Stimulated activated CD4-positive, alpha-beta T cell treated with anti-CD3 and anti-CD28 coated beads, Interleukin-4, amount 100 ng/mL, for 48 hours (primary cell): Measurements from ENCODE around the gene CSNK1A1.
"Not testable (repeated sequence)": the region's sequence is repeated elsewhere in the genome, so short reads cannot be mapped to it uniquely, and the experiment has no call there.

ENCODE experiments used
- DNase-seq, 2 donors: peaks; one replicate each; pipeline ENCODE4 v3.0.0-alpha.2; 2020; ENCODE audit warnings: low read depth in 2 of 2

CSNK1A1 gene

DNA sequence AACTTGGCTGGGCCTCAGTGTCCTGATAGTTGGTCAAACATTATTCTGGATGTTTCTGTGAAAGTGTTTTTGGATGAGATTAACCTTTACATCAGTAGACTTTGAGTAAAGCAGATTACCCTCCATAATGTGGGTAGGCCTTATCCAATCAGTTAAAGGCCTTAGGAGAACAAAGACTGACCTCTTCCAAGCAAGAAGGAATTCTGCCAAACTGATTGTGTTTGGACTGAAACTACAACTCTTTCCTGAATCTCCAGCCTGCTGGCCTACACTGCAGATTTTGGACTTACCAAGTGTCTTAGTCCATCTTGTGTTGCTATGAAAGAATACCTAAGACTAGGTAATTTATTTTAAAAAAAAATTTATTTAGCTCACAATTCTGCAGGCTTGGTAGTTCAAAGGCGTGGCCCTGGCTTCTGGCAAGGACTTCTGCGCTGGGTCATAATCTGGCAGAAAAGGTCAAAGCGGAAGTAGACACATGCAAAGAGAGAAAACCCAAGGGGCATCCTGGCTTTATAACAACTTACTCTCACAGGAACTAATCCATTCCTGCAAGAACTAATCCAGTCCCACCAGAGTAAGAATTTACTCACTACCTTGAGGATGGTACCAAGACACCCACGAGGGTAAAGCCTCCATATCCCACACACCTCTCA, 21.5 kb upstream of the CSNK1A1 start:
- no peak for DNase-seq

- no peak for DNase-seq
These were observed 20.9 kb upstream of the CSNK1A1 start for GRCh38 chr5:149572170-149572569.

- no peak for DNase-seq
These were observed 16.0 kb upstream of the CSNK1A1 start for GRCh38 chr5:149567226-149567625.

GRCh38 chr5:149564542-149565140, 13.4 kb upstream of the CSNK1A1 start:
- DNase-seq, result not testable (repeated sequence)

DNA sequence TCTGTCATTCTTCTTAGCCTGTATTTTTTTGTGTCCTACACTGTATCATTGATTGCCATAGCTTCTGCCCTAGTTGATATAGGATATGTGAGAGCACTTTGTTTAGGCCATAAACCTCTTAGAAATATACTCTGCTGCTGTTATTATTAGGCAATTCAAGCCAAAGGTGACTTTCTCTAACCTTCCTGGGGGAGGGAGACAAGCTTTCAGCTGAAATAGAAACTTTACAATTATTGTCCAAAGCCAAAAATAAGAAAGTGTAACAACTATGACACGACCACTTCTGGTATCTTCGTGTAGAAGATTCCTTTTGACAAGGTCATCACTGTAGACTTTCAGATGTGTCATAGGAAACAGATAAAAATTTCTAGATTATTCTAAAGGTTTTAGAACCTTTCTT, 12.2 kb upstream of the CSNK1A1 start:
- DNase-seq, result no peak

DNA sequence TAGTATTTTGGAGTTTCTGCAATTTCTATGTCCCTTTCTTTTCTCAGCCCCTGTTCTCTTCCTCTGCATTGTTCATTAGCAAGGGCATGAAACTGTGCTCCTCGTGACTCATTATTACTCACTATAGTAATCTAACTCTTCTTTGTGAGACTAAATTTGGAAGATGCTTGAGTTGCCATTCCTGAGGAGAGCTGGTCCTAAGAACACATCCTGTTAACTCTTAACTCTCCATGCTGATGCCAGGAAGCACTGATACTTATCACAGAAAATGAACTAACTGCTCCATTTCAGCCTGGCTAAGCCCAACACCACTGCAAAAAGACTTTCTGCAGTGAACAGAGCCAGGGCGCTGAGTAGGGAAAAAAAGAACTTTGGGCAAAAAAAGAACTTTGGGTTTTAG, 10.6 kb upstream of the CSNK1A1 start:
- DNase-seq, result no peak

- DNase-seq, result no peak
These were observed 8.5 kb upstream of the CSNK1A1 start for GRCh38 chr5:149559706-149560105.

- DNase-seq, result no peak
These were observed 1.4 kb upstream of the CSNK1A1 start for GRCh38 chr5:149552553-149553160.

- no peak for DNase-seq
These were observed 827 bp upstream of the CSNK1A1 start for GRCh38 chr5:149552038-149552494.

DNA sequence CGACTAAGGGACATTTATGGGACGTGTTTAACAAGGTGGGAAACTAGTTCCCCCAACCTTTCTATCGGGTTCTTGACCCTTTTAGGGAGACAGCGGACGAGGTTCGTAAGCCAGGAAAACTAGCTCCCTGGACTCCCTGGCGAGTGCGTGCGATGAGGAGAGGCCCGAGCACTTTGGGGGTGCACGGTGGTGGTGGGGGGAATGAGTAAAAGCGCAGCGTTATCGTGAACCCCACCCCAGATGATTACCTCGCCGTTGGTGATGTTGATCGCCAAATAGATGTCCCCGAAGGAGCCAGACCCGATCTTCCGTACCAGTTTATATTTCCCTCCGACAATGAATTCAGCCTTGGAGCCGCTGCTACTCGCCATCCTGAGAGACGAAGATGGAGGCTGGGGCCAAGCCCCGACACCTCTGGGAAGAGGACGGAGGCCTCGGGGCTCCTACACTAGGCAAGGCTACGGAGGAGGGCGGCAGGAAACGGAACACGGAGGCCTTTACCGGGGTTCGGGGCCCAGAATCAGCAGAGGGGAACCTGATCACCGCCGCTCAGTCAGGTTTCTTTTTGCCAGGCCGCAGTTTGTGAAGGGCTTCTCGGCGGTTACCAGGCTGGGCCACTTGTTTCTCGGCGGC, 529 bp downstream of the CSNK1A1 start:
- no peak for DNase-seq

DNA sequence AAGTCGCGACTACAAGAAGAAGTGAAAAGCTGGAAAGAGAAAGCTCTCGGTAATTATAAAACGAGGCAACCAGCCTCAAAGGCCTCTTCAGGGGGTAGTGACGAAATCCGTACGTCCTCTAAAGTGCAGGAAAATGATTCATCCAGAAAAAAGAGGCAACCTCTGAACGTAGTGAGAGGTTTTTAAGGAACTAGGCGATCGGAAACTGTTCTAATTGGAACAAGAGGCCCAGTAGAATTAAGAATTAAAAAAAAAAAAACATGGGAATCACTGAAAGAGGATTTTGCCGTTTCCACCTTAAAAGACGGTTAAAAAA, 1.0 kb downstream of the CSNK1A1 start:
- no peak for DNase-seq

- DNase-seq, result peak in 1 of 2 donors; percentile 17
These were observed 1.6 kb downstream of the CSNK1A1 start for GRCh38 chr5:149549461-149550267.

DNA sequence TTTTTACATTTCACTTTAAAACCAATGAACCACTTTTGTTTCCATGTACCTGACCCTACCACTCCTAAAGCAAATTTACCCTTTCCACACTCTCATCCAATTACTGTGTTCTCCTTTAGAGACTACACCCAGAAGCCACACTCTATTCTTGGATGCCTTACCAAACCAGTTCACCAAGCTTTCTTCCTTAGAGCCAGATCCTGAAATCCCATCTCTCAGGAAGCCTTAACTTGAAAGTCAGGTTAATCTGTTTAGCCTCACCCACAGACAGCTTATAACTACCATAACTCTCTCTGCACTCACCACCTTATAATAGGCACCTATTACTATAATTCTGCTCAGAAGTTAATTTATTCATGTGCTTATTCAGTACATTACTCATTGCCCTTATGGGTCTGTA, 4.3 kb downstream of the CSNK1A1 start:
- DNase-seq, result no peak

GRCh38 chr5:149545327-149545726, 5.9 kb downstream of the CSNK1A1 start:
- no peak for DNase-seq

- no peak for DNase-seq
These were observed 7.2 kb downstream of the CSNK1A1 start for GRCh38 chr5:149544028-149544420.

DNA sequence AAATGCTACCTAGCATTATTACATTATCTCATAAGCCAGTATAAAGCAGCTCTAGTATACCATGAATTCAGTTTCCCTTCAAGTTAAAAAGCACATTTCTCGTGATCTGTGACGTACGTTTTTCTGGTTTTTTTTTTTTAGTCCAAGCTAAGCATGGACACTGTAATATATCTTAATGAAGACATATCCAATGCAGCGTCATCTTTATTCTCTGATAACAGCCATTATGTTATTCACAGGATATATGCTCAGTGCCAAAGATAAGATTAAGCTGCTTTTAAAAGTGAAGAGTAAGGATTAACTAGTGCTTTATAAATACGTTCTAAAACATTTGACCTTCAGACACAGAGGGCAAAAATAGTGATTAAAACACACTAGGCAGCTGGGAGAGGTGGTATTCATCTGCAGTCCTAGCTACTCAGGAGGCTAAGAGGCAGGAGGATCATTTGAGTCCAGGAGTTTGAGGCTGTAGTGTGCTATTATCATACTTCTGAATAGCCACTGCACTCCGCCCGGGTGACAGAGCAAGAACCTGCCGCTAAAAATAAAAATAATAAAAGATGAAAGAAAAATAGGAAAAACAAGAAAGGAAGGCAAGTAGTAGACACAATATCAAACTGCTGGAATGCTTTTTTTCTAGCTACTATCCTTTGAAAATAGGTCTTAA, 7.7 kb downstream of the CSNK1A1 start:
- no peak for DNase-seq

- DNase-seq, result no peak
These were observed 9.3 kb downstream of the CSNK1A1 start for GRCh38 chr5:149541893-149542292.

DNA sequence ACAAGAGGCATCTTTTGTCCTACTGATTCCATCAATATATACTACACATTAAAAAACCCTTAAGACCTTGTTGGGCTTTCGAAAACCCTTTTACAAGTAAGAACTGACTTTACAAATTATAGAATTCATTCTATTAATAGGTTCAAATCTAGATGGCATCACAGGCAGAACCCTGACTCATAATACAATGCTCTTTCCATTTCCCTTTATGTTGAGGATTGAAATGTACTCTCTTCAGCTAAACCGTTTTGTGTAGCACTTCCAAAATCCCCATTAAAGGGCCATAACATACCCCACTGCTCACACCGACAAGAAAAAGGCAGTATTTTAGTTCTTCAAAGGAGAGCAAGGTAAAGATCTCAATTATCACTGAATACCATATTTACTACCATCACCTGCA, 11.2 kb downstream of the CSNK1A1 start:
- DNase-seq, result no peak

- DNase-seq, result no peak
These were observed 13.8 kb downstream of the CSNK1A1 start for GRCh38 chr5:149537374-149537975.

DNA sequence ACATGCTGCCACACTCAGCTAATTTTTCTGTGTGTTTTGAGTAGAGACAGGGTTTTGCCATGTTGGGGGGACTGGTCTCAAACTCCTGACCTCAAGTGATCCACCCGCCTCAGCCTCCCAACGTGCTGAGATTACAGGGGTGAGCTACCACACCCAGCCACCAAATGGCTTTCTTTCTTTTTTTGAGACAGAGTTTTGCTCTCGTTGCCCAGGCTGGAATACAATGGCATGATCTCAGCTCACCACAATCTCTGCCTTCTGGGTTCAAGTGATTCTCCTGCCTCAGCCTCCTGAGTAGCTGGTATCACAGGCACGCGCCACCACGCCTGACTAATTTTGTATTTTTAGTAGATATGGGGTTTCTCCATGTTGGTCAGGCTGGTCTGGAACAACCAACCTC, 15.5 kb downstream of the CSNK1A1 start:
- DNase-seq, result not testable (repeated sequence)

DNA sequence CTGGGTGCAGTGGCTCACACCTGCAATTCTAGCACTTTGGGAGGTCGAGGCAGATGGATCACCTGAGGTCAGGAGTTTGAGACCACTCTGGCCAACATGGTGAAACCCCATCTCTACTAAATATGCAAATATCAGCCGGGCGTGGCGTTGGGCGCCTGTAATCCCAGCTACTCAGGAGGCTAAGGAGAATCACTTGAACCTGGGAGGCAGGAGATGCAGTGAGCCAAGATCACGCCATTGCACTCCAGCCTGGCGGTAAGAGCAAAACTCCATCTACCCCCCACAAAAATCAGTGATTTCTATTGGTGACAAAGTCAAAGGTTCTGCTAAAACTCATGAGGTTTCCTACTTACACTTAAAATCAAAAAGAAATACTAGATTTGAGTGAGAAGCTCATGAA, 18.8 kb downstream of the CSNK1A1 start:
- DNase-seq, result no peak
